ENCODE results near the gene TMC4.
A peak's percentile ranks its signal among the peaks of the same experiment; 100 is the strongest.
"Not testable (repeated sequence)": the region's sequence is repeated elsewhere in the genome, so short reads cannot be mapped to it uniquely, and the experiment has no call there.

The TMC4 gene, protein sequence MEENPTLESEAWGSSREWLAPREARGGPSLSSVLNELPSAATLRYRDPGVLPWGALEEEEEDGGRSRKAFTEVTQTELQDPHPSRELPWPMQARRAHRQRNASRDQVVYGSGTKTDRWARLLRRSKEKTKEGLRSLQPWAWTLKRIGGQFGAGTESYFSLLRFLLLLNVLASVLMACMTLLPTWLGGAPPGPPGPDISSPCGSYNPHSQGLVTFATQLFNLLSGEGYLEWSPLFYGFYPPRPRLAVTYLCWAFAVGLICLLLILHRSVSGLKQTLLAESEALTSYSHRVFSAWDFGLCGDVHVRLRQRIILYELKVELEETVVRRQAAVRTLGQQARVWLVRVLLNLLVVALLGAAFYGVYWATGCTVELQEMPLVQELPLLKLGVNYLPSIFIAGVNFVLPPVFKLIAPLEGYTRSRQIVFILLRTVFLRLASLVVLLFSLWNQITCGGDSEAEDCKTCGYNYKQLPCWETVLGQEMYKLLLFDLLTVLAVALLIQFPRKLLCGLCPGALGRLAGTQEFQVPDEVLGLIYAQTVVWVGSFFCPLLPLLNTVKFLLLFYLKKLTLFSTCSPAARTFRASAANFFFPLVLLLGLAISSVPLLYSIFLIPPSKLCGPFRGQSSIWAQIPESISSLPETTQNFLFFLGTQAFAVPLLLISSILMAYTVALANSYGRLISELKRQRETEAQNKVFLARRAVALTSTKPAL

DNA sequence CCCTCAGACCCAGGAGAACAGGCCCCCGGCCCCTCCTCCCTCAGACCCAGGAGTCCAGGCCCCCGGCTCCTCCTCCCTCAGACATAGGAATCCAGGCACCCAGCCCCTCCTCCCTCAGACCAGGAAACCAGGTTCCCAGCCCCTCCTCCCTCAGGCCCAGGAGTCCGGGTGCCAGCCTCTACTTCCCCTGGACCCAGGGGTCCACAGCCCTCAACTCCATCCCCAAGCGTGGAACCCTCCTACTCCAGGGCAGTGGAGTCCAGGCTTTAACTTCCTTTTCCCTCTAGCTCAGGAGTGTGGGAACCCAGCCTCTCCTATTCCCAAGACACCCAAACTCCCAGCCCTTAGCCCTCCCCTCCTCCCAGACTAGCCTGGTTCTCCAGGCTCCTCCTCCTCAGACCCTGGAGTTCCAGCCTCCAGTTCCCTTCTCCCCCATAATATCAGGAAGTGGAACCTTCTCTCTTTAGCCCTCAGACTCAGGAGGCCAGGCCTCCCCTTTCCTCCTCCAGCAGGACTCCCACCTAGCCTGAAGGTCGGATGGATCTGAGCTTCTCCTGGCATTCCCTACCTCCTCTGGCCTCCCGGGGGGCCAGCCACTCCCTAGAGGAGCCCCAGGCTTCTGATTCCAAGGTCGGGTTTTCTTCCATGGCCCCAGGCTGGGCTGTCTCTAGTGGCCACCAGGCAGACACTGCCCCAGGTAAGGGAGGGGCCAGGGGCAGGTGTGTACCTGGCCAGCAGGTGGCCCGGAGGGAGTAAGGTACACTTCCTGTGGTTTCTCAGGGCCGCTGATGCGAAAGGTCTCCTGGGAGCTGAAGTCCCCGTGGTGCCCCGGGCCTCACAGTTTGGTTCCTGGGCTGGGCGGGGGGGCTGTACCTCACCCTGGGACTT, at the start of gene TMC4:
TSS of gene TMC4 (minus strand) at position 690 of the 888 bp plus-strand sequence. CDS start at position 647, 43 bp downstream.
- DNase-seq: no peak

DNA sequence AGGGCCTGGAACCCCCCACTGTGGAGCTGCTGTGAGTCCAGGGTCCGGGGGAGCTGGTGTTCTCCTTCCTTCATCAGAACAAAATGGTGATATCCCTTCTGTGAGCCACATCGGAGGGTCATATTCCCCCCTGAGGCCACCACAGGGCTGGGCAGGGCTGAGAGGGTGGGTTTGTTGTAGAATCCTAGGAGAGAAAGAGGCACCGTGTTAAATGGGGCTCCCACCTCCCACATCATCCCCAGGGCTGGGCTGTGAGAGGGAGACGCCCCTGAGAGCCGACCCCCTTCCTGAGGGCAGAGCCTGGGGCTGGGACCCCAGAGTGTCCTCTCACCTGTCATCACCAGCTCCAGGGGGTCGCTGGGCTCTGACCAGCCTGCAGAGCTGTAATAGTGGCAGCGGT, 49.0 kb upstream of the TMC4 start:
- not testable (repeated sequence) for DNase-seq

DNA sequence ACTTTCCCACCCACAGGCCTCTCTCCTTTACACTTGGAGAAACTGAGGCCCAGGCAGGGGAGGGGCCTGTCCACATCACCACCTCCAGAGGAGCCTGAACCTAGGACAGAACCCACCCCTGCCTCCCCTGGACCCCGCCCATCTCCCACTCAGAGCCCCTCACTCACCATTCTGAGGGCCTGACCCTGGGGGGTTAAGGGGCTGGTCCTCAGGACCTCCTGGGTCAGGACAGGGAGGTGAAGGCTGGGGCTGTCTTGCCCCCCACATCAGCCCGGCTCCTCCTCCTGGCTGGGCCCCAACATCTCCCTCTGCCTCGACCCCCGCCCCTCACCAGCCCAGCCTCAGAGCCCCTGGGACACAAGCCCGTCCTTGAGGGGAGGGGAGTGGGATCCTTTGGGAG, 46.7 kb upstream of the TMC4 start:
- not testable (repeated sequence) for DNase-seq

DNA sequence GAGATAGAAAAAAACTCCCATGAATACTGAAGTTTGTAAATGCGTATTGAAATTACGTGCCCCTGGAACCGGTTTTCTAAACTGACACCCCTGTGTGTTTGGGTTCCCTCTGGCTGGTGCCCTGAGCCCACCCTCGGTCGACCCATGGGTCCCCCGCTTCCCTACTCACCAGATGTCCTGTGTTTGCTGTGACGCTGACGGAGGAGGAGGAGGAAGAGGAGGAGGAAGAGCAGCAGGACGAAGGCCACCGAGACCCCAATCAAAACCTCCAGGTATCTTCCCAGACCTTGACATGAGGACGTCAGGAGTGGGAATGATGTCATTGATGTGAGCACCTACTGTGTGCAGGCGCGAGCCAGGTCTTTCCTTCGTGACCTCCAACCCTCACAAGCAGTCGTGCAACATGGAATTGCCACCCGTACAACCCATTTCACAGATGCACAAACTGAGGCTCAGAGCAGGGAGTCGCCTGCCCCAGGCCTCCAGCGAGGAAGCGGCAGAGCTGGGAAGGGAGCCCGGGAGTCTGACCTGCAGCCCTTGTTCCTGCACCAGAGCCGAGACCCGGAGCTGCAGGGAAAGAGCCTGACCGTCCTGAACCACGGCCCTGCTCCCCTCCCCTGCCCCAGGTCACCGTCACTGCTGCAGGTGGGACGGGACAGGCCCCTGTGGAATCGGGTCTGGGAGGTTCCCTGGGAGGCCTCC, 46.2 kb upstream of the TMC4 start:
- DNase-seq: no peak

DNA sequence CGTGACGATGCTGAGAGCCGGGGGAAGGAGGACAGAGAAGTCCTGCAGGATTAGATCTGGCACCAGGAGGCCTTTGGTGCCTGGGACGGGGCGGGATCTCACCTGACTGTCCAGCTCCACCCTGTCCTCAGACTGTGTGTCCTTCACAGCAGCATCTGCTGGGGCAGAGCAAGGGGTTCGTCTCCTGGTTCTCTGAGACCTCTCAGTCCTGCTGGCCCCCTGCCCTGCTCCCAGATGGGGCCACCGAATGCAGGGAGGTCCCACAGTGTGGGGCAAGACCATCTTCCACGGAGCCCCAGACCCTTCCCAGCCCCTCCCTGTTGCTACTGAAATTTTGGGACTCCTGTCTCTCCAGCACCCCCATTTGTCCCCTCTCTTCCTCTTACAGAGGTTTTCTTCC, 45.3 kb upstream of the TMC4 start:
- no peak for DNase-seq

DNA sequence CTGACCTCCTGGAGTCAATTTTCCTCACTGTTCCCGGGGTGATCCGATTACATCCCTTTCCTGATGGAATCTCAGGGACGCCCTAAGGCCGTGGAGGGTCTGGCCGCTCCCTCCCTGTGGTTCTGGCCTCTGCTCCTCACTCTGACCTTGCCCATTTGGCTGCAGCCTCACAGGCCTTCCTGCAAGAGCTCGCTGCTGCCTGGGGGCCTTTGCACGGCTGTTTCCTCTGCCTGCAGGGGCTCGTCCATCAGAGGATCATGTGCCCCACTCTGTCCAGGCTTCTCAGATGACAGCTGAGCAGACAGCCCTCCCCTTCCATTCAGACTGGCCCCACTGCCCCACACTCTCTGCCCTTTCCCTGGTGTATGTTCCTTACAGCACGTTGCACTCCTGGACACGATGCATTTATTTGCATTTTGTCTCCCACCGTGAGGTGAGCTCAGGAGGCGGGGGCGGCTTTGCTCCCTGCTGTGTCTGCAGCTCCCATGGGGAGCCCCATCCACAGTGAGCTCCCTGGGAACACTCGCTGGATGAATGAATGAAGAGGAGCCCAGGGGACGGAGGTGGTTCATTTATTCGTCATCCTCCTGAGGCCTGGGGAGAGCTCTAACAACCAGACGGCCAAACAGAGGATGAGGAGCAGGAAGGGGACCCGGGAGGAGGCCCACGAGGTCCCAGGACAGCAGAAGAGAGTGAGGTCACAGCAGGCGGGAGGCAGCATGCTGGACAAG, 44.7 kb upstream of the TMC4 start:
- not testable (repeated sequence) for DNase-seq

DNA sequence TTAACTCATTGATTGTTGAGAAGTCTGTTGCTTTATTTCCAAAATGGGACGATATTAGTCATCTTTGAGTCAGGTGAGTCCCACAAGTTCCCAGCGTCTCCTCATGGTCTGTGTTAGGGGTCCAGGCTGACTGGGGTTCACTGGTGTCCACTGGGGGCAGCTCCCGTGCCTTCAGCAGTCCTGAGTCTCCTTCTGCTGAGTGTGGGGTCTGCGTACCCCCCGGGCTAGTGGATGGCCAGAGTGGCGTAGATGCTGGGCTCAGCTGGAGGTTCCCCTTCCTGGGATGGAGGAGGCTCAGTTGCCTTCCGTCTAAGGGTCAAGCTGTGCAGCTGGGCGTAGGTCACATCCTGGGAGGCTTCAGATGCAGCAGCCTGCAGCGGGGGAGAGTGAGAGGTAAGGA, 43.9 kb upstream of the TMC4 start:
- no peak for DNase-seq

DNA sequence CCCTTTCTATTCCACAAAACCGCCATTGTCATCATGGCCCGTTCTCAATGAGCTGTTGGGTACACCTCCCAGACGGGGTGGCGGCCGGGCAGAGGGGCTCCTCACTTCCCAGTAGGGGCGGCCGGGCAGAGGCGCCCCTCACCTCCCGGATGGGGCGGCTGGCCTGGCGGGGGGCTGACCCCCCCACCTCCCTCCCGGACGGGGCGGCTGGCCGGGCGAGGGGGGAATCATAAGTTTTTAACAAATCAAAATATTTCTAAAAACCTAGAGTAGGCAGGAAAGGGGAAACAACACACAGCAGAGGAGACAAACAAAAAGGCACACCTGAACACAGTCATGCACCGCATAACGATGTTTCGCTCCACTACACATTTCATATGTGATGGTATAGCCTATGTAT, 41.8 kb upstream of the TMC4 start:
- DNase-seq: not testable (repeated sequence)

DNA sequence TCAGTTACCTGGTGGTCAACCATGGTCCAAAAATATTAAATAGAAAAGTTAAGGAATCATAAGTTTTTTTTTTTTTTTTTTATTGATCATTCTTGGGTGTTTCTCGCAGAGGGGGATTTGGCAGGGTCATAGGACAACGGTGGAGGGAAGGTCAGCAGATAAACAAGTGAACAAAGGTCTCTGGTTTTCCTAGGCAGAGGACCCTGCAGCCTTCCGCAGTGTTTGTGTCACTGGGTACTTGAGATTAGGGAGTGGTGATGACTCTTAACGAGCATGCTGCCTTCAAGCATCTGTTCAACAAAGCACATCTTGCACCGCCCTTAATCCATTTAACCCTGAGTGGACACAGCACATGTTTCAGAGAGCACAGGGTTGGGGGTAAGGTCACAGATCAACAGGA, 41.3 kb upstream of the TMC4 start:
- not testable (repeated sequence) for DNase-seq

DNA sequence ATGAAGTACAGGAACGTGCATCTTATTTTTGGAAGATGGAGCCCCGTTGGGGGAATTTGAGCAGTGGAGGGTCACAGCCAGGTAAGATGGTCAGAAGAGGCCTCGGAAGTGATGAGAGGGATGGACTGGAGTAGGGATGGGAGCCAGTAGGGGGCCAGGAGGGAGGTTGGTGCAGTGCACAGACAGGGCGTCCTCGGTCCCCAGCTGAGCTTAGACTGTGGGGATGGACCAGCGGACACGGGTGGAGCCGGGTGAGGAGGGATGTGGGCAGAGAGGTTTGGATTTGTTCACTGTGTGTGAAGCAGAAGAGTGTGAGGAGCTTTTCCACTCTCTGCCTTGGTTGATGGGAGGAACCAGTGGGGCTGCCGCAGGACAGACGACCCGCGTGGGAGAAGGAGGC, 38.3 kb upstream of the TMC4 start:
- DNase-seq: no peak

DNA sequence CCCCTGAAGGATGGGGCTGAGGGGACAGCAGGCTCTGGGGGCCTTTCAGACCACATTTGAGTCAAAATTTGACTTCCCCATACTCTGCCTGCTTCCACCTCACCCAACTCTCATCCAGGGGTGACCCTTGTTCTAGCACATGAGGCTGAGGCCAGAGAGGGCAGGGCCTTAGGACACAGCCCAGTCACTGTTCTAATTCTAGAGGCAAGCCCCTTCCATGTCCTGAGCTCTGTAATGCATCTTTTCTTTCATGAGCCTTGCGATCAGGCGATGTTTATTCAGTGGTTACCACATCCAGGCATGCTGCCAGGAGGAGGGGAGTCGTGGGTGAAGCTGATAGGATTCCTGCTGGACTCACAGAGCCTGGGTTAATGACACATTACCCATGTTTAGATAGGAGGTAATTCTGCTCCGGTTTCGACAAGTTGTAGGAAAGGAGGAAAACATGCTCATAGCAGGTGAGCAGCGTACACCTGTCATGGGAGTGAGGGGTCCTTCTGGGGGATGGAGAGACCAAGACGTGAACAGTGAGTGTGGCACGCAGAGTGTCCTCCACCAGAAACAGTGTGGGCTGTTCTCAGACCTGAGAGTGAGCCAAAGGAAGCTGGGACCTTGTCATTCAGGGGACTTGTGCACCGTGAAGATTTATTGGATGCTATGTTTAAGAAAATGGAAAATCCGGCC, 37.0 kb upstream of the TMC4 start:
- peak; percentile 73 for DNase-seq

DNA sequence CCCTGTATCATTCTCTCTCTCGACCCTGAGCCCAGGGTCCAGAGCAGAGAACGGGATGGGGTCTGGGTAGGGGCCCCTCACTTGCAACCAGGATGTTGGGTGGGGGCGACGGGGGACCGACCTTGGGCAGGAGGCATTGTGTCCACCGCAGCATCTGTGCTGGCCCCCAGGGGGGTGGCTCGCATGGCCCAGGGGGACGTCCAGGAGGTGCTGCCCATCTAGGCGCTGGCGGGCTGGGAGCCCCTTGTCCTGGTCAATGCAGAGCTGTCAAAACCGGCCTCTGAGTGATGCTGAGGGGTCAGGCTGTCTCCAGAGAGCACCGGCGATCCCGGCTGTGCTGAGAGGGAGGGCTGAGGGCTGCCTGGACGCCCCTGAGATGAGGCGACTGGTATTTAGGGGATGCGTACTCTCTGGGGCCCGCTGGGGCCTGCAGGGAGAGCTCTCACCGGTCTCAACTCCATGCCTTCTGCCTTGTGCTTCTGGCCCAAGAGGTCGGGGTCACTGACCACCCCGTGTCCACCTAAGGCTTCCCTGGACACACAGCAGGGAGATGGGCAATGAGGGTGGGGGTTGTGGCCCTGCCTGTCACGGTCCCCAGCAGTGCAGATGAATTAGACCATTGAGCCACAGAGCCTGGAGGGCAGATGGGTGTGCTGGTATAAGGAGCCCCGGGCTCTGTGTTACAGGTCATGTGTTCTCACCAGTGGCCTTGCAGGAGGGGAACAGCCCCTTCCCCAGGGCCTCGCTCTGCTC, 36.3 kb upstream of the TMC4 start:
- peak; percentile 79 for DNase-seq

DNA sequence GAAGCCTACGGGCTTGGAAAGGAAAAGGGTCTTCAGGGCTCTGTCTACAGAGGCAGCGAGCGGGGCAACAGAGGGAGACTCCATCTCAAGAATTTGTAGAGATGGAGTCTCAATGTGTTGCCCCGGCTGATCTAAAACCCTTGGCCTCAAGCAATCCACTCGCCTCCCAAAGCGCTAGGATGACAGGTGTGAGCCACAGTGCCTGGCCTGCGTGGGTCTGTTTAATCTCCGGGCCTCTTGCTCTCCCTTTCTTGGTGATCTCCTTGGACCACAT, 35.8 kb upstream of the TMC4 start:
- no peak for DNase-seq

DNA sequence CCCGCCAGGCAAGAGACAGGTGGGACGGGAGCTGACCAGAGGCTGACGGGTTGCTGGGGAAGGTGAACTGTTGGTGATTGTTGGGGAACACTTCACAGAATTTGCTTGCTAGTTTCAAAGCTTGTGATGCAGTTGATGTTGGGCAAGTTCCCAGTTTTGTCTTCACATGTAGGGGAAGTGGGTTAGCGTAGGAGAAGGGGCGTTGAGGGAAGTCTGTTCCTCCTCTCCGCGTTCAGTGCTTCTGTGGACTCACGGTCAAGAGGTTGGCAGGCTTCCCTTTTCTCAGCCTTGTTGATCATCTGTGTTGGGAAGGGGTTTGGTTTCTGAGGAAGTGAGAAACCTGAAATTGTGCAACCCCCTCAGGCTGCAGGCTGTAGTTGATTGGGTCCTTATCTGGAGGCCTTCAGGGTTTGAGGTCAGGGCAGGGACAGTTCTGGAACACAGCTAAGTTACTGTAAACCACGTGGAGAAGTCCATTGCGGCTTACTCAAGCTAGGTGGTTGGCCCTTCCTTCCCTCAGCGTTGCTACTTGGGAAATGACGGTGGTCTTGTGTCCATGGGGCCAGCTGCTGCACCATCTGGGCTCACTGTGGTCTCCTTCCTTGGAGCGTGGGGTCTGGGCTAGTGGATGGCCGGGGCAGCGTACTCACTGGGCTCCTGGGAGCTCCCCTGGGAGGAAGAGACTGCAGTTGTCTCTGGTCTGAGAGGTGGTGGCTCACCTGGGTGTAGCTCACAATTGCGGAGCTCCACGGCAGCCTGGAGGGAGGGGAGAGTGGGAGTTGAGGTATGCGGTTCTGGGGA, 35.2 kb upstream of the TMC4 start:
- peak; percentile 81 for DNase-seq

DNA sequence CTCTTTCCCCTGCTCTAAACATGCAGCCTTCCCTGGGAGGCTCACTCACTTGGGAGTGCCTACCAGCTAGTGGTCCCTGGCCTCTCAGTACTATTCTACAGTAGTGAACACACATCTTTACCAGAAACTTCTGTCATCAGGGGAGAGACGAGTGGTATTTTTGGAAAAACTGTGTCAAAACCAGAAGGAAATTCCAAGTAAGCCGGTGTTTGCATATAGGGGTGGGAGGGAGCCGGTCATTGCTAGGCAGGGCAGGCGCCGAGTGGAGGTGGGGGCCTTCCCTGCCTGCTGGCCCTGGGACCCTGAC, 34.7 kb upstream of the TMC4 start:
- no peak for DNase-seq

DNA sequence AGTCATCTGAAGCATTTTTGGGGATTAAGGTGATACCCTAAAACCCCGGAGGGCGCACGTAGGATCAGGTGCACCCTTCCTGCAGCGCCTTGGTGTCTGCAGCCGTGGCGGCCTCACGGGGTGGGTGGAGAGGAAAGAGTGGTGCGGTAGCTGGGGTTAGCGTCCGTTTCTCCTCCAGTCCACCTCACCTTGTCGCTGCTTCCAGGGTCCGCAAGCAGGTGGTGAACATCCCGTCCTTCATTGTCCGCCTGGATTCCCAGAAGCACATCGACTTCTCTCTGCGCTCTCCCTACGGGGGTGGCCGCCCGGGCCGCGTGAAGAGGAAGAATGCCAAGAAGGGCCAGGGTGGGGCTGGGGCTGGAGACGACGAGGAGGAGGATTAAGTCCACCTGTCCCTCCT, 34.2 kb upstream of the TMC4 start:
- DNase-seq: peak; percentile 65

DNA sequence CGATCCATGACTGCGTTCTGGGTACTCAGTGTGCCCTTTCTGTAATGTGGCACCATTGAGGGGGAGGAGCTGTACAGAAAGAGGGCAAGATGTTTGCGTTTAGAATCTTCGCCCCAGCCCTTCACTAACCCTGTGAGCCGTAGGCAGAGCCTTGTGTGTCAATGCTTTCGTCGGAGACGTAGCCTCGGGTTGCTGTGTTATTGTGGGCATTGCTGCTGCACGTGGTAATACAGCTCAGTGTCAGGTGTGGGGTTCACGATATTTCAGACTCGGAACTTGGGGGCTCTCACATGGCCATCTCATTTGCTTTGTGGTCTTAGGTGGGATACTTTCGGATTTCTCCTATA, 33.8 kb upstream of the TMC4 start:
- DNase-seq: peak; percentile 59

DNA sequence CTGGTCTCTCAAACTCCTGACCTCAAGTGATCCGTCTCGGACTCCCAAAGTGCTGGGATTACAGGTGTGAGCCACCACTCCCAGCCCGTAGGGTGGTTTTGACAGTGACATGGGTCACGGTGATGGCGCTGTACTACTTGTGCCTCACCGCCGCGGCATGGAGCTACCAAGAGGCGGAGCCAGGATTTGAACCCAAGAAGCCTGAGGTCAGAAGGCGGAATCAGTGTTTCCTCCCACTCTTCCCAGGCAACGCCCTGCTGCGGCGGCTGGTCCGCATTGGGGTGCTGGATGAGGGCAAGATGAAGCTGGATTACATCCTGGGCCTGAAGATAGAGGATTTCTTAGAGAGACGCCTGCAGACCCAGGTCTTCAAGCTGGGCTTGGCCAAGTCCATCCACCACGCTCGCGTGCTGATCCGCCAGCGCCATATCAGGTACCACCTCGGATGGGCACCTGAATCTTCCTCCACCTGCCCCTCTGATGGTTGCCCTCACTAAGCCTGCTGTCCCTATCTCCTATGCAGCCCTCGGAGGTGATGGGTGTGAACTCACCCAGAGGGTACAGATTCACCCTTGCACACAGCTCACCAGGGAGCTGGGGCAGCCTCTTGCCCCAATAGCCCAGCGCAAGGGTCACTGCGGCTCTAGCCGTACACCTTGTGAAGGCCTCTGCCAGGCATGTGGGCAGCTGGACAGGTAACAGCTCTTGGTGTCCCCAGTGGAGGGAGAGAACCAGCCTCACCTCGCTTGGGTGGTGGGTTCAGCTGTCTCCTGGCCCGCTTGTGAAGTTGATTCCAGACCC, 33.3 kb upstream of the TMC4 start:
- no peak for DNase-seq

DNA sequence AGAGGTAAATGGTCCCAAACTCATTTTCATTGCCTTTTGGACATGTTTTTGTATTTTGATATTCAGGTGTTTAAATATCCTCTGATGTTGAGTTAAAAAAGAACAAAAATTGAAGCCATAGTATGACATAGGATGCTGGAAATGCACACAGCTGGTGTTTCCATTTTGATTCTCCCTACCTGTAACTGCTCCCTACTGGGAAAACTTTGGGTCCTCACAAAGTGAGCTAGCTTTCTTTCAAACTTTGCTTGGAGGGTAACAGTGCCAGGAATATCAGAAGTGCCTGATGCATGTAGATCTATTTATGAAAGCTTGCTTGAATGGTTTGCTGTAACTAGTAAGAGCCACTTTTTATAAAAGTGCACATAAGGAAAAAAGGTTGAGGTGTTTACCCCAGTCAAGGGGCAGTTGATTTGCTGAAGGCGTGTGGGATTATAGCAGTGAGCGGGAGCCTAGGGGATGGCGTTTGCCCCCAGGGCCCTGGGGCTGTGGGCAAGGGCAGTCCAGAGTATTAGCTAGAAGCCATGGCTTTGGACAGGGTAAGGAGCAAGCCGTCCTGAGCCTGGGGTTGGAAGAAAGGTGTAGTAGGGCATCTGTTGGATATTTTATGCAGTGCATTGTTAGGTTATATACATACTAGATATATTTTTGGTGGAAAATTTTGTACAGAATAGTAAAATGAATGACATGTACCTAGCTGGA, 32.0 kb upstream of the TMC4 start:
- DNase-seq: no peak

Data from activated CD8-positive, alpha-beta memory T cell treated with anti-CD3 and anti-CD28 coated beads for 24 hours (primary cell).